ENCODE data around the gene RAD51B. TPM values are rescaled to one million over a fixed set of nuclear protein-coding genes. Genes with fewer than 3 reads are reported as not detected.

RAD51B gene
- total and polyA plus RNA-seq, 2 donors (not counting 1 experiment from before 2014, with no cell fraction given), result 4.6 to 16.3 TPM

DNA sequence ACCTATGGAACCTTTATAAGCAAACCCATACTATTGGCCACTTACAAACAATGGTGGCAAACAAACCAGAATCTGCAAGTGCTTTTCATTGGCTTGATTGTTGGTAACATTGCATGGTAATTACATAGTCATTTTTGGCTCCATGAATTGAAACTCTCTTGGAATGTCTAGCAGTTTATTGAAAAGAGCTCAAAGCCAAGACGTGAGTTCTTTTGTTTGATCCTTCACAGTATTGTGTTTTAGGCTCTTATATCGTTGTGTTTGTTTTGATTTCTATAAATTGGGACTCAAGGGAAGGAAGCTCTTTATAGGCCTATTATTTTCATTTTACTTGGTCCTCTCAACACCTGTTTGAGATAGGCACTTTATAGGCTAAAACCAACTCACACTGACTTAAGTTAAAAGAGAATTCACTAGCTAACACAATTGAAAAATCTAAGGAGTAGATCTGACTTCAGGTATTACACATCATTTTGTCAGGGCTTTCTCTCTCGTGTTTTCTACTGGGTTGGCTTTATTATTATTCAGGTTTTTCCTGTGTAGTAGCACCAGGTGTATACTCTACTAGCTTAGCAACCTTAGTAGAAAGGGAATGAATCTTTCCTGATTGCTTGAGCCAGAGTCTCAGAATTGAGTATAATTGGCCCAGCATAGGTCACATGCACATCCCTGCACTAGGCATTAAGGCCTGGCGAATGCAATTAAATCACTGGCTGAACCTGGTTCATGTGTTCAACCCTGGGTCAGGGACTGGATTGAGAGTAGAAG lies 341.4 kb downstream of the RAD51B start:
- no peak for TF ChIP-seq EZH2 (IDR thresholded peaks at IDR 0.05; ENCODE audit: low read length, missing control alignments)
- TF ChIP-seq CTCF (conservative IDR thresholded peaks at IDR 0.05 in 1 of 2, IDR thresholded peaks at IDR 0.05 in 1 of 2; ENCODE audit: low read depth in 1 of 2, low read length in 2 of 2), result no peak
- DNase-seq (ENCODE audit: low read depth in 2 of 2), result no peak

GRCh38 chr14:68162887-68163286 lies 343.3 kb downstream of the RAD51B start:
- Histone ChIP-seq H3K4me2 (ENCODE audit: extremely low read depth, insufficient read depth, low read length) (no peak overlapping the region), H3K9me3 (ENCODE audit: control insufficient read depth, insufficient read depth, low read depth, low read length) (no peaks in the 10 kb centered on the region), H3K36me3 (ENCODE audit: control insufficient read depth, insufficient read depth, low read length) (no peaks in the 10 kb centered on the region), H3K9ac (ENCODE audit: insufficient read depth, low read length) (no peak overlapping the region), H3K27ac (ENCODE audit: insufficient read depth, low read length) (no peak overlapping the region), H3K79me2 (ENCODE audit: control insufficient read depth, insufficient read depth, low read length) (no peaks in the 10 kb centered on the region), H3K4me1 (ENCODE audit: control insufficient read depth, extremely low read depth, insufficient read depth, low read length) (no peaks in the 10 kb centered on the region), H3K4me3 (replicated peaks in 1 of 4; ENCODE audit: control extremely low read depth in 1 of 4, insufficient read depth in 1 of 4, low read depth in 3 of 4, low read length in 4 of 4) (no peak overlapping the region), H3K27me3 (ENCODE audit: control insufficient read depth, insufficient read depth, low read length) (no peaks in the 10 kb centered on the region), H2AFZ (ENCODE audit: low read length) (no peak overlapping the region), H4K20me1 (ENCODE audit: control insufficient read depth, extremely low read depth, insufficient read depth, low read length) (no peaks in the 10 kb centered on the region)
- no peak for TF ChIP-seq EZH2 (IDR thresholded peaks at IDR 0.05; ENCODE audit: low read length, missing control alignments)
- TF ChIP-seq CTCF (conservative IDR thresholded peaks at IDR 0.05 in 1 of 2, IDR thresholded peaks at IDR 0.05 in 1 of 2; ENCODE audit: low read depth in 1 of 2, low read length in 2 of 2), result no peak
- no peak for DNase-seq (ENCODE audit: low read depth in 2 of 2)

More for the DNA sequence above, 341.4 kb downstream of the RAD51B start:
- no peaks in the 10 kb centered on the region for H3K9me3 ChIP-seq (ENCODE audit: control insufficient read depth, insufficient read depth, low read depth, low read length)
- H3K9ac ChIP-seq (ENCODE audit: insufficient read depth, low read length), result no peak overlapping the region
- no peak overlapping the region for H3K27ac ChIP-seq (ENCODE audit: insufficient read depth, low read length)
- H2AFZ ChIP-seq (ENCODE audit: low read length), result no peak overlapping the region
- no peaks in the 10 kb centered on the region for H4K20me1 ChIP-seq (ENCODE audit: control insufficient read depth, extremely low read depth, insufficient read depth, low read length)
- no peak overlapping the region for H3K4me3 ChIP-seq (replicated peaks in 1 of 4; ENCODE audit: control extremely low read depth in 1 of 4, insufficient read depth in 1 of 4, low read depth in 3 of 4, low read length in 4 of 4)
- H3K36me3 ChIP-seq (ENCODE audit: control insufficient read depth, insufficient read depth, low read length), result no peaks in the 10 kb centered on the region
- H3K27me3 ChIP-seq (ENCODE audit: control insufficient read depth, insufficient read depth, low read length), result no peaks in the 10 kb centered on the region
- no peaks in the 10 kb centered on the region for H3K79me2 ChIP-seq (ENCODE audit: control insufficient read depth, insufficient read depth, low read length)
- no peak overlapping the region for H3K4me2 ChIP-seq (ENCODE audit: extremely low read depth, insufficient read depth, low read length)
- no peaks in the 10 kb centered on the region for H3K4me1 ChIP-seq (ENCODE audit: control insufficient read depth, extremely low read depth, insufficient read depth, low read length)

- H4K20me1 ChIP-seq (ENCODE audit: control insufficient read depth, extremely low read depth, insufficient read depth, low read length), result no peaks in the 10 kb centered on the region
- no peaks in the 10 kb centered on the region for H3K27me3 ChIP-seq (ENCODE audit: control insufficient read depth, insufficient read depth, low read length)
- no peak overlapping the region for H3K27ac ChIP-seq (ENCODE audit: insufficient read depth, low read length)
- no peaks in the 10 kb centered on the region for H3K4me1 ChIP-seq (ENCODE audit: control insufficient read depth, extremely low read depth, insufficient read depth, low read length)
- H3K9ac ChIP-seq (ENCODE audit: insufficient read depth, low read length), result no peak overlapping the region
- no peak overlapping the region for H3K4me2 ChIP-seq (ENCODE audit: extremely low read depth, insufficient read depth, low read length)
- no peak overlapping the region for H2AFZ ChIP-seq (ENCODE audit: low read length)
- no peaks in the 10 kb centered on the region for H3K36me3 ChIP-seq (ENCODE audit: control insufficient read depth, insufficient read depth, low read length)
- no peaks in the 10 kb centered on the region for H3K9me3 ChIP-seq (ENCODE audit: control insufficient read depth, insufficient read depth, low read depth, low read length)
- DNase-seq (ENCODE audit: low read depth in 2 of 2), result no peak
- H3K4me3 ChIP-seq (replicated peaks in 1 of 4; ENCODE audit: control extremely low read depth in 1 of 4, insufficient read depth in 1 of 4, low read depth in 3 of 4, low read length in 4 of 4), result no peak overlapping the region
- TF ChIP-seq EZH2 (IDR thresholded peaks at IDR 0.05; ENCODE audit: low read length, missing control alignments) (no peak), CTCF (conservative IDR thresholded peaks at IDR 0.05 in 1 of 2, IDR thresholded peaks at IDR 0.05 in 1 of 2; ENCODE audit: low read depth in 1 of 2, low read length in 2 of 2) (no peak)
- H3K79me2 ChIP-seq (ENCODE audit: control insufficient read depth, insufficient read depth, low read length), result no peaks in the 10 kb centered on the region
Measured at GRCh38 chr14:68164711-68165113, 345.1 kb downstream of the RAD51B start.
